ENCODE data around the gene PPP2R2C. TPM values are rescaled to one million over a fixed set of nuclear protein-coding genes. Genes with fewer than 3 reads are reported as not detected.

The PPP2R2C gene
- total RNA-seq, 4 donors from 2014 or later = 0.47 to 4.6 (median 1.0) TPM

- WGBS, 2 donors (ENCODE audit: low coverage in 1 of 2) = 23% methylated on average over 7 of the region's 16 CpGs; no CpG with 5 or more reads in 1 of the 2 donors
- H3K9me3 ChIP-seq = peaks cover 0 to 5% (median 0%) of the 10 kb centered on the region in 3 donors
- peaks cover 48% of the 10 kb centered on the region for H3K27me3 ChIP-seq
- no peak for ATAC-seq
- no peaks in the 10 kb centered on the region for H3K4me1 ChIP-seq
- H3K27ac ChIP-seq = no peak overlapping the region
- TF ChIP-seq POLR2AphosphoS5 (IDR thresholded peaks at IDR 0.05) = no peak
- no peak for TF ChIP-seq POLR2A (IDR thresholded peaks at IDR 0.05)
- no peak for TF ChIP-seq CTCF (IDR thresholded peaks at IDR 0.05)
- TF ChIP-seq EP300 (IDR thresholded peaks at IDR 0.05) = no peak
- H3K4me3 ChIP-seq = no peak overlapping the region
- H3K36me3 ChIP-seq = no peaks in the 10 kb centered on the region
These were observed 55.7 kb downstream of the PPP2R2C start for GRCh38 chr4:6416518-6417286.

GRCh38 chr4:6415031-6415705 lies 57.2 kb downstream of the PPP2R2C start:
- H3K36me3 ChIP-seq = no peaks in the 10 kb centered on the region
- peaks cover 52% of the 10 kb centered on the region for H3K27me3 ChIP-seq
- no peaks in the 10 kb centered on the region for H3K4me1 ChIP-seq
- no peak for ATAC-seq
- TF ChIP-seq EP300 (IDR thresholded peaks at IDR 0.05) (no peak), POLR2AphosphoS5 (IDR thresholded peaks at IDR 0.05) (no peak), POLR2A (IDR thresholded peaks at IDR 0.05) (no peak), CTCF (IDR thresholded peaks at IDR 0.05) (no peak)
- 51% methylated on average over 3 of the region's 19 CpGs; no CpG with 5 or more reads in 1 of the 2 donors for WGBS, 2 donors (ENCODE audit: low coverage in 1 of 2)
- no peak overlapping the region for H3K27ac ChIP-seq
- no peak overlapping the region for H3K4me3 ChIP-seq
- peaks cover 0 to 5% (median 0%) of the 10 kb centered on the region in 3 donors for H3K9me3 ChIP-seq

- ATAC-seq = no peak
- H3K4me1 ChIP-seq = no peaks in the 10 kb centered on the region
- no peak overlapping the region for H3K27ac ChIP-seq
- peaks cover 52% of the 10 kb centered on the region for H3K27me3 ChIP-seq
- H3K4me3 ChIP-seq = no peak overlapping the region
- TF ChIP-seq POLR2AphosphoS5 (IDR thresholded peaks at IDR 0.05) = no peak
- H3K9me3 ChIP-seq = peaks cover 0 to 5% (median 0%) of the 10 kb centered on the region in 3 donors
- no peaks in the 10 kb centered on the region for H3K36me3 ChIP-seq
- 76 to 81% methylated on average over 3 to 6 of the region's 6 CpGs for WGBS, 2 donors (ENCODE audit: low coverage in 1 of 2)
These were observed 57.8 kb downstream of the PPP2R2C start for GRCh38 chr4:6414578-6414977.

- Histone ChIP-seq H3K9me3 (peaks cover 0 to 5% (median 0%) of the 10 kb centered on the region in 3 donors), H3K36me3 (no peaks in the 10 kb centered on the region), H3K4me3 (no peak overlapping the region), H3K27ac (no peak overlapping the region), H3K4me1 (no peaks in the 10 kb centered on the region), H3K27me3 (peaks cover 43% of the 10 kb centered on the region)
- ATAC-seq = no peak
- 82 to 88% methylated on average over 4 of the region's 6 CpGs for WGBS, 2 donors (ENCODE audit: low coverage in 1 of 2)
- no peak for TF ChIP-seq EP300 (IDR thresholded peaks at IDR 0.05)
- TF ChIP-seq POLR2AphosphoS5 (IDR thresholded peaks at IDR 0.05) = no peak
- TF ChIP-seq POLR2A (IDR thresholded peaks at IDR 0.05) = no peak
- TF ChIP-seq CTCF (IDR thresholded peaks at IDR 0.05) = no peak
These were observed 61.8 kb downstream of the PPP2R2C start for GRCh38 chr4:6410664-6411063.

GRCh38 chr4:6410068-6410467 lies 62.3 kb downstream of the PPP2R2C start:
- no peak for ATAC-seq
- 58% methylated on average over 4 of the region's 11 CpGs; no CpG with 5 or more reads in 1 of the 2 donors for WGBS, 2 donors (ENCODE audit: low coverage in 1 of 2)
- TF ChIP-seq POLR2A (IDR thresholded peaks at IDR 0.05) (no peak), EP300 (IDR thresholded peaks at IDR 0.05) (no peak), POLR2AphosphoS5 (IDR thresholded peaks at IDR 0.05) (no peak)

More at GRCh38 chr4:6410068-6410467, 62.3 kb downstream of the PPP2R2C start:
- H3K27ac ChIP-seq = no peak overlapping the region
- no peaks in the 10 kb centered on the region for H3K4me1 ChIP-seq
- H3K9me3 ChIP-seq = peaks cover 0 to 5% (median 0%) of the 10 kb centered on the region in 3 donors
- no peak overlapping the region for H3K4me3 ChIP-seq
- peaks cover 43% of the 10 kb centered on the region for H3K27me3 ChIP-seq
- H3K36me3 ChIP-seq = no peaks in the 10 kb centered on the region
